Activated T-cell treated with anti-CD3 and anti-CD28 coated beads, Interleukin-2, amount 50 U/mL, for 1 hour (primary cell): ENCODE data around the gene LDLRAD3.

Experiments
- DNase-seq: peaks from one replicate; pipeline ENCODE4 v3.0.0-alpha.2; 2020

LDLRAD3 gene

DNA sequence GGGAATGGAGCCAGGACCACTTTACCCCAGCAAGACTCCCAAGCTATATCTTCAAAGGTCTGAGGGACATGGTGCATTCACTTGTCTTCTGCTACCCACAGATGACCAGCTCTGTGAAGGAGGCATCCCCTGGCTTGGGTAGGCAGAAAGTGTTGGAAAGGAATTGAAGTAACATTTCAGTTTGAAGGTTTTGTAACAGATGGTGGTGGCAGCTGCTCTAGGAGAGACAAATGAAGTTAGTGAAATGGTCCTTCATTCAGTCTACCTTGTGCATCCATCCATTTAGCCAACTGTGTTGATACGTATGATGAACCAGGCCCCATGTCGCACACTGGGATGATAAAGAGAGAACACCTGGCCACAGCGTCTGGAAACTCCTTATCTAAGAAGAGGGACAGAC lies 204.8 kb downstream of the LDLRAD3 start:
- no peak for DNase-seq

DNA sequence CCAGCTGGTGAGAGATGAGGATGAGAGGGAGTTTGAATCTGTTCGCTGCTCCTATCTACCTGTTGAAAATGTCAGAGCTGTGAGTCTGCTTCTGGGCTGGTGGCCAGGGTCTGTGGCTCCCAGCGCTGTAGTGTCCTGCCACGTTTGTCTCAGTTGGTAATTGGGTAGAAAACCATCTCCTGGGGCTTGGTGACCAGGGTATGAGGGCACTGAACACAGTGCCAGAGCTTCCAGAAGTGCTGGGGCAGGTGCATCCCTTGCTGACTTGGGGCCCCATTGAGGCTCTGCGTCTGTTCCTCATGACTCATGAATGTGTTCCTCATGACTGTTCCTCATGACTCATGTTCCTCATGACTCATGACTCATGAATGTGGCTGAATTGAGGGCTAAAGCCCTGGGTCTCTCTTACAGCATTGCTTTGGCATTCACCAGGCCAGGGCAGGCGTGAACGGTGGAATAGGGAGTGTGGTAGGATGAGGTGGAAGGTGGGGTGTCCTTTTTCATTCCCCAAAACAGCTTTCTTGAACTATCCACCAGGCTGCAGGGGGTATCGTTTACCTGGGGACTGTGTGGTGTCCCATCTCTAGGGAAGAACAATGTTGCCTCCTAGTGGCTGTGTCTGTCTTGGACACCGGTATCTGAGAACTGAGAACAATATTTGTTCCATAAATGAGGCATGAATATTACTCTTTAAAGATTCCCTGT lies 205.8 kb downstream of the LDLRAD3 start:
- no peak for DNase-seq

DNA sequence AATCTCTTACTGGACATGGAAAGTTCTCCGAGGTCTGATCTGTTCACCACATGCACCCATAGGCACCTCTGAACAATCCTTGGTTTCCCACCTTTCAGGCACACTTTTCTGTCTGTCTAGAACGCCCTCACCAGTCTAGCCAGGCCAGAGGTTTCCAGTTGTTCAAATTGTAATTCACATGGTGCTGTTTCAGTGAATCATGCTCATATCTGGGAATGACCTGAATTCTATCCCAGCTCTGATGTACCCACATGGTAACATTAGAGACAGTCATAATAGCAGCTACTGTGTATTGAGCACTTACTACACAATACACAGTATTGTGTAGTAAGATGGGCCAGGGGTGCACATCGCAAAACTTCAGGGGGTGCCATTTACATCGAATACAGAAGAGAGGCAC lies 207.1 kb downstream of the LDLRAD3 start:
- DNase-seq, result no peak

DNA sequence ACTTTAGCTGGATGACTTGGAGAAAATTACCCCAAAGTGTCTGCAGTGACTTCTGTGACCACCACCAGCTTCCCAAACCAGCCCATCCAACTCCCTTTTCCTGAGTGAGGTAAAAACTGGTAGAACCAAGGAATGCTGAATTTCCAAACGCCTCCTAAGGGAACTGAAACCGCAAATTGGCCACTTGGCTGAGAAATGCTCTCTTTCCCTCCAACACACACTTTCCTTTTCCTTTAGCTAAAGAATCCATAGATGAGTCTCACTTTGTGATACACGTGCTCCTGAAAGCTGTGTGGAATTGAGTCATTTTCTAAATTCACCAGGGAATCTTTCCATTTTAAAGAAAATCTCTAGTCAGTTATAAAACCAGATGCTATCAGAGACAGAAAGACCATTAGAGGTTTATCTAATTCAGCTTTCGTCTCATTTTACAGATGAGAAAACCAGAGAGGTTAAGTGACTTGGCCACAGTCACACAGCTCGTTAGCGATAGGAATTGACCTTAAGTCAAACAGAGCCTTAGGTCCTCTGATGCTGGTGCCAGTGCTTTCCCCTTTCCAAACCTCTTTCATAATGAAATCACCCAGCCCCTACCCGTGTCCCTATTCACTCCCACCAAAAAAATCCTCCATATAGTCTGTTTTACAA lies 208.2 kb downstream of the LDLRAD3 start:
- no peak for DNase-seq

DNA sequence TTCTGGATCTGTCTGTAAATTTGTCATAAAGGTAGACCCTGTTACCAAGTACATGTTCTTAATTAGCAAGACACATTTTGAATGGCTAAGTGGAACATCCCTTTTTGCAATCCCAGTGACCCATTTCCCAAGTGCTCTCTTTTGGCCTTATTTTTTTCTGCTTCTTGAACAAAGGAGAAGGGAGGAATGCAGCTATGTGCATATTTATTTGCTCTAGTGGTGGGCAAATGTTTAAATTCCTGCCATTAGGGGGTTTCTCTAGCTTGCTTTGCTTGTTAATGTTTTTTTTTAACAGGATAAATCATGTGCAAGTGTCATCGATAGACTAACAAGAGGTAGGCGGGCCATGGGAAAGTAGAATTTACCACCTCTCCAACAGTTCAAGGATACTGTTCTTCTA lies 209.7 kb downstream of the LDLRAD3 start:
- DNase-seq, result no peak

DNA sequence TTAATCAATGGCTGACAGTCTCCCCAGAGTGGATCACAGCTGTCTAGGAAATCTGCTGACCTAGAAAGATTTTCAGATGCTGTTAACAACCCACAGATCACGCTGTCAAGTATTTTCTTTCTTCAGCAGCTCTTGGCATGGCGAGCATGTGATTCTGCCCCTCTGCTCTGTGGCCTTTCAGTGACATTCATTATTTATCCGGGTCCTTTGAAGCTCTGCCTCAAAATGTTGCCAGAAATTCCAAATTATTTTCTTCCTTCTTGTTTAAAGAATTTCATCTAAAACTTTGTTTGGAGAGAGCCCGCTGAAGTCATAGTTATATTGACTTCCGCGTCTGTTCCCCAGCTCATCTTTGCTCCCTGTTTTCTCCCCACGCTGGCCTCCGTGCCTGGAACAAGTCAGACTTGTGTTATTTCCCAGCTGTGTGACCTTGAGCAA lies 211.3 kb downstream of the LDLRAD3 start:
- no peak for DNase-seq

DNA sequence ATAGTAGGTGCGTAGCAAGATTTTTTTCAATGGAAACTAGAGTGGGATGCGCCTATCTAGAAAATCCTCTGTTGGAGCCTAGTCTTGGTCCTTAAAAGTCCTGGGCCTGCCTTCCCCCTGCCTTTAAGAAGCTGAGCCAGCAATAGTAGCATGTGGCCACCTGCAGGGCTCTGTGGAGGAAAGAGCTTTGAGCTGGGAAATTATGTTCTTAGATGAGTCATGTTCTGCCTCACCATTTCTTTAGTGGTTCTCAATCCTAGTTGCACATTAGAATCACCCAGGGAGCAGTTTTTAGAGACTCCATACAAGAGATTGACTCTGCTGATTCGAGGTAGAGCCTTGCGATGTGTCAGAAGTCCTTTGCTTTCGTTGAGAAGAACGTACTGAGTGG lies 211.9 kb downstream of the LDLRAD3 start:
- DNase-seq, result no peak

DNA sequence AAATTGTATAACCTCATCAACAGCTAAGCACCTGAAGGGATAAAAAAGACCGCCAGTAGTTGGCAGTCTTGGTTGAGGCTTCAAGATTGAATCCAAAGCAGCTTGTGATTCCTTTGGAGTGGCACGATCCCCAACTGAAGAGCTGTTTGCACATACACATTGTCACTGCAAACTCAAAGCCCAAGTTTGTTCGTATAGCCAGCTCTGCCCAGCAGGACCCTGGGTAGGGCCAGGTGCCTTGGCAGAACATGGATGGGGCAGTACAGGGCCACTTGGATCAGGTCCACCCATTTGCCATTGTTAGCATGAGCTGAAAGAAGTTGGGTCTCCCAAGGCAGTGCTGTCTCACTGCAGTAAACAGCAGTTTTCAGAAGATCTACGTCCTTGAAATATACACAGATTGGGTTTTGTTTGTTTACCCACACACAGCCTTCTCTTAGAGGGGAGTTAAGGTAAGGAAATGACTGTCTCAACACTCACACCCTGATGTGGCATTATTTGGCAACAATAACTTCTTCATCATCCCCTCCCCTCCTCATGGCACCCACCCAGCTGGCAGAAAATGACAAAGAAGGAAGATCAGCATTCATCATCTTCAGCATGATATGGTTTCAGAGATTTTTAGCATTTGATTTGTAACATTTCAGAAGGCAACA lies 212.4 kb downstream of the LDLRAD3 start:
- no peak for DNase-seq

DNA sequence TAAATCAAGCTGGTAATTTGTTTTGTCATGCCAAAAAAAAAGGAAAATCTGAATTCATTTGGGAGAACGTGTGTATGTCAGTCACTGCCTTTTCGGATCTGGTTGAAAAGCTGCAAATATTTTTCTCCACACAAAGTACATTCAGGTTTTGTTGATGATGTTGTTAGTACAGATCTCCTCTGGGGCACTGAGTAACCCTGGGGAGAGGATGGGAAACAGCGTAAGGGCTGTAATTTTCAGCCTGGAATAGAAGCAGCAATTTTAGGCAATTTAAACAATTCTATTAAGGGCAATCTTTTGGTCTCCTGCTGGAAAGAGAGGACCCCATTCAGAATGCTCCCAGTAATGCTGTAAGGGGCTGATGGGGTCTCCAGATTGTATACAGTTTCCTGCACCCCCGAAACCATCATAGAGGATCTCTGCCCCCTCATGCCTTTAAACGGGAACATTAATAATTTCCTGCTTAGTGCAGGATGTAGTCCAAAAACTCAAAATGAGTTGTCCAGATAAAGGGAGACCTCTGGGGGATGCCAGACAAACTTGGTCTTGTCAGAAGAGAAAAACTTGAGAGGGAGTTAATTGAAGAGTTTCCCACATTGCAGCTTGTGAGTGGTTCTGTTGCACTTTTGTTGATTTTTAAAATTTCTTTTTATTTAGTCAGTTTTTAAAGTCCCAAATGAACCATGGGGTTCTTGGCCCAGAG lies 213.1 kb downstream of the LDLRAD3 start:
- no peak for DNase-seq

DNA sequence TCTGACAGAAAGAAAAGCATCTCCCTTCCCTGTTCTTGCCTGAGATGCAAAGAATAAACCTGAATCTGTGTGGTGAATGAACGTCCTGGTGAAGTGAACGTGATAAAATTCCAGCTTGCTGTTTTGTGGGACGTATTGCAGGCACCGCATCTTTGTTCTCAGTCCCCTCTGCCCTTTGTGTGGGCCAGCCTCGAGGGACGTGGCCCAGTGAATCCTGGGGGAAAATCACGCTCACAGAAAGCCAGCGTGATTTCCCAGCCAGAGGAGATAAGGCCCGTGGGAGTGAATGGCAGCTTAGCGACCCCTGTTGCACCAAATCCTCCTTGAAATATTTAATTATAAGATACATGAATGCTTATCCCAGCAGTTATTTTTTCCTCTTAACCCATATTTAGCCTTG lies 216.2 kb downstream of the LDLRAD3 start:
- no peak for DNase-seq

DNA sequence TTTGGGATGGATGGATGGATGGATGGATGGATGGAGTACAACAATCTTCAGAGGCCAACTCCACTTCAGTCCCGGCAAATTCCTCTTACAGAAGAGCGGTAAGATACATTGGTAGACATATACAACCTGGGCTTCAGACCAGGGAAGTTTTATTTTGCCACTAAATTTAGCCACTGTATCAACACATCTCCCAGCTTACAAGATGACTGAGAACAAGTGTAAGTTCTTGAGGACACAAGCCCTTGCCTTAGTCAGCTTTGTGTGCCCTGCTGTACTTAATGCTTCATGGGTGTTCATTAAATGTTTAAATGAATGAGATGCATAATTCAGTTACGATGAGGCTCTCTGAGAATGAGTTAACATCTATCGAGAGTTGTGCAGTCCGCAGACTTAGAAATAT lies 217.7 kb downstream of the LDLRAD3 start:
- no peak for DNase-seq

DNA sequence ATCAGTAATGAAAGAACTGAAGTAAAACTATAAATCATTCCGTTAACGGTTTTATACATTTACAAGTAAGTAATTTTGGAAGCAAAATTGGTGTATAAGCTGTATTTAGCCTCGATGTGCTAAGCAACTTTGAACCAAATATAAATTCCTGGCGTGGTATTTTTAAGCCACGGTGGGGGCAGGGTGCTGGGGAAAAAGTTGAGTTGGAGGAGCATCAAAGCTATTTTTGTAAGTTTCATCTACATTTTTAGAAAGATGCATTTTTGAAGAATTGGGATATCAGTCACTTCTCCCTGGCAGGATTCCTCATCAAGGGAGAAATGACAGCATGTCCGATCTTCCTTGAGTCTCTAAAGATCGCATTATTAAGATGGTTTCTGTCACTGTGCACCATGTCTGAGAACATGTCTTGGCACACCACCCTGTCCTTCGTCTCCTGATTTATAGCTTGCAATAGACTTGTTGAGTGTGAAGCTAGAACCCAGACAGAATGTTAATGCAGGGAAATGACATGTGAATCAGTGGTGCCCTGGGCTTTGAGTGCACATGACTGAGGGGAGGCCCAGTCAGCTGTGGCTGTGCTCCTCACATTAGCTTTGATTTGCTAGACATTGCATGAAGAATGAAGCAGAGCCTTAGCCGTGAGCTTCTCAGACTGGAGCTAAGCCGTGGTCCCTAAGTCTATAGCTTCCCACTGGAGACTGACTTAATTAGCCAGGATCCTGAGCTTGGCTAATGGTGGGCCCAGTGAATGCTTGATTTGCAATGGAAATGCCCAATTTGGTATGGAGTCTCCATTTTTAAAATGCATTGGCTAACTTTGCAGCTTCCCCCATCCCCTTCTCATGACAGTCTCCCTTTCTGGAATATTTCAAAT lies 218.4 kb downstream of the LDLRAD3 start:
- no peak for DNase-seq

DNA sequence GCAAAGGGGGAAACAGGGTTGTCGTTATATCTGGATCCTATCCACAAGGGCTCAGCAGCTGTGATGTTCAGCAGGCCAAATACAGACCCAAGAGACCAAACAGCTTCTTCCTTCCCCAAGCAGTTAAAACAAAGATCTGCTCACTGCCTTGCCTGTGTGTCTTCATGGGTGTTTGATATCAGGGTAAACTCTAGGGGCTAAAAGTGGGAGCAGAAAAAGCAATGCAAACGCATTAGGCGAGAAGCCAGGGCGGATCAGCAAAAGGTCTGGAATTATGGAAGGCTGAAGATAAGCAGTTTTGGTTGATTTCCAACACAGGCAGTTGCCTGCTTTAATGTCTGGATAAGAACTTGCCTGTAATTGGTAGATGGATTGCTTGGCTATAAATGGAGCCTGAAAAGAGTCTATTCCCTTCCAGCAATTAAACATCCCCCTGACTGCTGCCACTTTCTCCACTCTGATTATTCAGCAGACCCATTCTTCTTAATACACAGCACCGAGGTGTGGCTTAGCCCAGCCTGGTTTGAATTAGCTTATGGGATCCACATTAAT lies 219.1 kb downstream of the LDLRAD3 start:
- DNase-seq, result no peak

DNA sequence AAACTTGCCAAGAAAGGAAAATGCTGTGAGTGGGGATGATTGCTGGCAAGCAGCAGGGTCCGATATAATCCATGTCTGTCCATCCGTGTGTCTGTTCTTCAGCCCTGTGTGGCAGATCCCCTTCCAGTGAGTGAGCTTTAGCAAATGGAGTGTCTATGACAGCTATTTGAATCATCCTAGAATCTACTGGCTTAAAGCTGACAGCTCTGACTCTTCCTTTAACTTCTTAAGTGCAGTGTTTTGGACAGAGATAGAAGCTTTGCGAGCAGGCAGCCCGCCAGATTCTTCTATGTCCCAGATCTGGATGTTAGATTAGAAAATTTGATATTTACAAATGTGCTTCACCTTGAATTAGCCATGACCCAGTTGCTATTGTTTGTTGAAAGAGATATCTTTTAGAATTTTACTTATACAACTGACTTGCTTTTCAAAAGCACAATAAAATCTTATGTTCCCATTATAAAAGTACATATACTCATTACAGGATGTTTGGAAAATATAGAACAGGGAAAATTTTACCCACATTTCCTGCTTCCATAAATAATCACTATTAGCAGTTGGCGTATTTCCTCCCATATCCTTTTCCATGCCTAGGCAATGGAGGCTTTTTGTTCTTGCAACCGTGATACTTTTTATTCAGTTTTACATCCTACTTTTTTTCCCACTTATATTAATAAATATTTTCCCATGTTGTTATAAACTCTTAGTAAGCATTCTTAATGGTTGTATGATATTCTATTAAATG lies 220.8 kb downstream of the LDLRAD3 start:
- DNase-seq, result no peak

DNA sequence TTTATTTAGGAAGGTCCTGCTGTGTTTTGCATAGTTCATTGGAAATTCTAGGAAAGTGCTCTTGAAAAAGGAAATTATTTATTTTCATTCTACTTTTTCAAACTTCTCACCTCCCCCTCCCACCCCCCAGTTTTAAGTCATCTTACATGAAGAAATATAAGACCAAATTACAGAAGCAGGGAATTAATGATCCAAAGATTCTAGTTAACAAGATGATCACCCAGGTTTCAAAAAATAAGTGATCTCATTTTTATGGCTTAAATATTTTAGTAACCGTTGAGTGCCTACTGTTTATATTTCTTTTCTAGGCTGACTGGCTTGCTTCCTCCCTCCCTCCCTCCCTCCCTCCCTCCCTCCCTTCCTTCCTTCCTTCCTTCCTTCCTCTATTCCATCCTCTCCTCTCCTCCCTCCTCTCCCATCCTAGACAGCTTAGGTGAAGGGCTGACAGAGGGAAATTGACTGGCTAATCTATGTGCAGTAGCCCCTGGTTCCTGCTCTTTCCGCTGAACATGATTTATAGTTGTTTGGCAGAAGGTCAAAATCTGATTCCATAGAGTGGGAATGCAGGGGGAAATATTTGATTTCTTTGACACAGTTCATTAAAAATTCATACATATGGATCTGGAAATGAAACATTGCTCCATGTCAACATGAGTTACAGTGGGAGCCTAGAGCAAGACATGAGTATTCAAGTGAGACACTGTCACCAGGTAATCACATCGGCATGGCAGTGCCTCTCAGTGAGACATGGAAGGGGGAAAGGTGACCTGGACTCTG lies 221.9 kb downstream of the LDLRAD3 start:
- DNase-seq, result no peak

DNA sequence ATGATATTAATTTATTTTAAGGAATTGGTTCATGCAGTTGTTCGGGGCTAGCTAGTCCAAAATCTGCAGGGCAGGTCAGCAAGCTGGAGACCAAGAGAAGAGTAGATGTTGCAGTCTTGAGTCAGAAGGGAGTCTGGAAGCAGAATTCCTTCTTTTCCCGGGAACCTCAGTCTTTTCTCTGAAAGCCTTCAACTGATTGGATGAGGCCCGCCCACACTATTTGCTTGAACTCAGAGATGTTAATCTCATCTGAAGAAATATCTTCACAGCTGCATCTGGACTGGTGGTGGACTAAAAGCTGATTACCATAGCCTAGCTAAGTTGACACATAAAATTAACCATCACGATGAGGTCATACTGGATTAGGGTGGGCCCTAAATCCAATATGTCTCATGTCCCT lies 223.2 kb downstream of the LDLRAD3 start:
- no peak for DNase-seq

DNA sequence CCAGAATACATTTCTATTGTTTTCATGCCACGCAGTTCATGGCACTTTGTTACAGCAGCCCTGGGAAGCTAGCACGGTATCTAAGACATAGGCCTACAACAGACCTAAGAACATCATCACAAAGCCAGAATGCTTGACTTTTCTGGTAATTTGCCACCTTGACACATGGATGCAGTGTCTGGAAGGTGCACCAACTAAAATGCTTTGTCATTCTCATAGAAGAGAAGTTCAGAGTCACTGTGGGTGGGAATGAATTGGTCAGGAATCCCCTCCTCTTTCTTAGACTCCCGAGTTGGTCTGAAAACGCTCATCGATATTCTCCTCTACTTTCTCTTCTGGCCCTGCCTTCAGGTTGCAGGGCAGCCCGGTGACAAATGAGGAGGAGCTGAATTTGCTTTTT lies 223.9 kb downstream of the LDLRAD3 start:
- DNase-seq, result no peak

DNA sequence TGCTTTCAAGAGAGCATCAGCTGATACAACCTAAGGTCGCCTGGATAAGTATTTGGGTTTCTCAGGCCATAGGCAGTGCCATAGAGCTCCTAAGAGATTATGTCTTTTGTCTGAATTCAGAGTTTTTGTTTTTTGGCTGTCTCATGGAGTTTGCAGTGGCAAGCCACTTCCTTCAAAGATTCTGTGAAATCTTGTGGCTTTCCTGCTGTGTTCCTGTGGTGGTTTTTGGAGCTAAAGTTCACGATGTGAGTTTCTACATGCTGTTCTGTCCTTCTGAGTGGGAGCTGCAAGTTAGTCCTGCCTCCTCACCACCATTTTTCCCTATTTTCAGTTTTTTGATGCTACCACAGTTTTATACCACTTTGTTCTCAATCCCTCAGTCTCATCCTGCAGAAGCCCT lies 234.0 kb downstream of the LDLRAD3 start:
- DNase-seq, result no peak

DNA sequence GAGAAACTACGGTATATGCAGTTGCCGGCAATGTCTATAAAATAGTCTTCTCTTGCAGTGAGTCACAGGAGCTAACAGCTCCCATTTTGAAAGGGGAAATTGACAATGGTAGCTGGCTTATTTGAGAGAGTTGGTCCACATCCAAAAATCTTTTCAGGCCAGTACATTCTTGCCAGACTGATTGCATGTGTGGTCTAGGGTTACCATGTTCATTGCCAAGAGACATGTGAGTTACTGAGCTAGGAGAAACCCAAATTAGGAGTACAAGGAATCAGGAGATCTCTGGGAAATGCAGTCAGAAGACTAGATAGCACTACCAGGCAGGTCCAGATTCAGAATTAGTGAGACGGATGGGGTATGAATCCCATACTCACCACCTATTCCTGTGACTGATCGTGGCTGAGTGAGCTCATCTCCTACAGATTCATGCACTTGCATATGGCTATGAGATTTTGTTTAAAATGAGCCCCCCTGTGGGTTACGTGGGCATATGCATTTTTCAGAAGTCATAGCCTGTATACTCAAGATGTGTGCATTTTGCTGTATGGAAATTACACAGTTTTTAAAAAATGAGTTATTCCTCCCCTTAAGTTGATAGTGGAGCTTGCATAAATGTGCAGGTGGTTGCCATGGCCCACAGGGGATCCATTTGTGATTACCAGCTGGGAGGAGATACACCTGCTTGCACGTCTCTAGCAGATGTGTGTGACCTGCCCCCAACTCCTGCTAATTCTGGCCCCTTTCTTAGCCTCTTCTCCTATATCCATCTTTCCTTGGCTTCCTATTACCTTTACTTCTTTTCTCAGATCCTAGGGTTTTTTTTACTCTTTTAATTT lies 242.7 kb downstream of the LDLRAD3 start:
- no peak for DNase-seq

DNA sequence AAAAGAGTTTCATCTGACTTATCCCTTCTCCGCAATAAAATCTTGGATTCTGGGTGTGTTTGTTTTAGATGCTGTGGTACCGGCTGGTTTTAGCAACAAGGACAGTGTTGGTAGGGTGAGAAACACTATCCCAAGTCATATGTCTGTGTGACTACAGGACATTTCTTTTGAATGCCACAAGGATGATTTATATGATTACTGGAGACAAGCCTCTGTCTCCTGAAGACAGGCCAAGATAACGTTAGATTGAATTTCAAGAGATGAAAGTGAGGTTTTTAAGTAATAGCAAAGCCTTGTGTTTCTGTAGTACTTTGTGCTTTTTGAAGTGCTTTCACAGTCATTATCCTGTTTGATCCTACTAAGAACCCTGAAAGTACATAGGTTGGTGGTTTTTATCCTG lies 243.8 kb downstream of the LDLRAD3 start:
- no peak for DNase-seq
